ENCODE data around the gene PLIN4.

- TF ChIP-seq MAX (IDR thresholded peaks at IDR 0.05), result no peak
- TF ChIP-seq RAD21 (IDR thresholded peaks at IDR 0.05; ENCODE audit: low read depth), result no peak
- no peak for TF ChIP-seq POLR2A (IDR thresholded peaks at IDR 0.05; ENCODE audit: borderline replicate concordance, extremely low read depth, insufficient read depth, insufficient read length)
- no peak for TF ChIP-seq CTCF (IDR thresholded peaks at IDR 0.05 in 2 of 3, conservative IDR thresholded peaks at IDR 0.05 in 1 of 3; ENCODE audit: borderline replicate concordance in 1 of 3, insufficient read depth in 1 of 3, low read depth in 2 of 3, low read length in 2 of 3)
- no peak for TF ChIP-seq SRF (IDR thresholded peaks at IDR 0.05; ENCODE audit: low read depth)
- no peak for TF ChIP-seq CBX3 (IDR thresholded peaks at IDR 0.05; ENCODE audit: low read depth)
- no peak for TF ChIP-seq REST (IDR thresholded peaks at IDR 0.05; ENCODE audit: low read depth)
- TF ChIP-seq ATF3 (IDR thresholded peaks at IDR 0.05), result no peak
- no peak for TF ChIP-seq EZH2 (IDR thresholded peaks at IDR 0.05)
- no peak for TF ChIP-seq SIN3A (IDR thresholded peaks at IDR 0.05; ENCODE audit: low read depth)
- TF ChIP-seq YY1 (IDR thresholded peaks at IDR 0.05; ENCODE audit: extremely low read depth, insufficient replicate concordance, low read depth, low read length), result no peak
- no peak for TF ChIP-seq JUND (IDR thresholded peaks at IDR 0.05)
- TF ChIP-seq CEBPB (IDR thresholded peaks at IDR 0.05; ENCODE audit: low read depth), result no peak
- no peak; the same call in 1 of the 2 replicates for TF ChIP-seq EGR1 (IDR thresholded peaks at IDR 0.05; ENCODE audit: low read depth)
Observed at GRCh38 chr19:4472174-4472974, 45.9 kb downstream of the PLIN4 start, which contains the start of gene HDGFL2.
